DOHH2 (cell line): Measurements from ENCODE around the gene AATF.

Experiments
- H3F3A ChIP-seq: fragments of 200-600 bp; sonication (generic), shearing (Covaris generic); 2 replicates; pipeline ENCODE4 v1.6.0; 2016; ENCODE audit warnings: antibody characterized with exemption, mild to moderate bottlenecking; ENCODE audit not compliant: control insufficient read depth, insufficient read depth
- H3K27ac ChIP-seq: fragments of 200-600 bp; sonication (generic); 2 replicates; pipeline ENCODE4 v1.5.1; 2014; ENCODE audit warnings: low read depth, mild to moderate bottlenecking, low read length, moderate library complexity
- H3K27me3 ChIP-seq: fragments of 200-600 bp; sonication (generic); 2 replicates; pipeline ENCODE4 v1.6.1; 2014; ENCODE audit warnings: mild to moderate bottlenecking, low read length, mixed read lengths; ENCODE audit not compliant: control insufficient read depth
- H3K36me3 ChIP-seq: fragments of 200-600 bp; sonication (generic); 2 replicates; pipeline ENCODE4 v1.6.1; 2014; ENCODE audit warnings: mild to moderate bottlenecking, low read length, moderate library complexity, mixed read lengths; ENCODE audit not compliant: control insufficient read depth
- H3K4me1 ChIP-seq: fragments of 200-600 bp; sonication (generic); 2 replicates; pipeline ENCODE4 v1.6.1; 2014; ENCODE audit warnings: mild to moderate bottlenecking, low read length, mixed read lengths; ENCODE audit not compliant: control insufficient read depth
- H3K4me2 ChIP-seq: fragments of 200-600 bp; sonication (generic); 2 replicates; pipeline ENCODE4 v1.6.0; 2014; ENCODE audit warnings: mild to moderate bottlenecking, low read length, moderate library complexity
- H3K4me3 ChIP-seq: fragments of 200-600 bp; sonication (generic); 2 replicates; pipeline ENCODE4 v1.5.1; 2014; ENCODE audit warnings: mild to moderate bottlenecking, low read length, mixed read lengths
- H3K79me2 ChIP-seq: fragments of 200-600 bp; sonication (generic); 2 replicates; pipeline ENCODE4 v1.6.1; 2014; ENCODE audit warnings: mild to moderate bottlenecking, low read length, mixed read lengths; ENCODE audit not compliant: control insufficient read depth
- H3K9me2 ChIP-seq: fragments of 200-600 bp; sonication (generic); replicated peaks from 2 replicates; pipeline ENCODE4 v1.6.1; 2014; ENCODE audit warnings: mild to moderate bottlenecking, low read length, mixed read lengths; ENCODE audit not compliant: control insufficient read depth
- H3K9me3 ChIP-seq: fragments of 200-600 bp; sonication (generic); 2 replicates; pipeline ENCODE4 v1.6.1; 2014; ENCODE audit warnings: antibody characterized with exemption, low read length, mixed read lengths; ENCODE audit not compliant: control insufficient read depth, insufficient read depth
- H4K20me1 ChIP-seq: fragments of 200-600 bp; sonication (generic); 2 replicates; pipeline ENCODE4 v1.6.0; 2014; ENCODE audit warnings: low read depth, mild to moderate bottlenecking, antibody characterized with exemption, low read length, moderate library complexity; ENCODE audit not compliant: control insufficient read depth, insufficient read depth
- EZH2phosphoT487 ChIP-seq: fragments of 200-600 bp; sonication (generic); IDR thresholded peaks from 2 replicates; pipeline ENCODE4 v1.6.1; 2017; ENCODE audit warnings: borderline replicate concordance, mild to moderate bottlenecking, antibody characterized with exemption, low read length, moderate library complexity, mixed read lengths
- TF ChIP-seq, protein P1 (sequence below): fragments of 200-600 bp; sonication (generic); IDR thresholded peaks from one replicate; pipeline ENCODE4 v1.5.1; 2014; ENCODE audit warnings: antibody characterized with exemption, mild to moderate bottlenecking, low read depth, low read length; ENCODE audit not compliant: poor library complexity, severe bottlenecking

Gene AATF

DNA sequence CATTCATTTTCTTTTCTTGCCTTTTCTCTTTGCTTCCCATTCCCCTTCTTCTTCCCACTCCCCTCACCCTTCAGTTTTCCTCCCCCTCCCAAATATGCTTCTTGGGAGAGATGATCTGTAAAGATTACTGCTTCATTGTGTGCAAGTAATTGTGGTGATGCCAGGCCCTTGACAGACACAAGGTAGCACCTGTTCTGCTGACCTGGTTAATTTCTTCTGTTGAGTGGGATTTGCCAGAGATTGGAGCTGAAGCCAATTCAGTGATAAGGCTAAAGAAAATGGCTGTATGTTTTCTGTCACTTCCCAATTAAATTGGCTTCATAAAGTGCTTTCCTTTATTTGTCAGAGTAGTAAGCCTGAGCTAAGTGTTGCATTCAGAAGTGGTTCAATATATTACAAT, 44.5 kb downstream of the AATF start:
- no peak for TF ChIP-seq EZH2phosphoT487
- TF ChIP-seq, protein P1, sequence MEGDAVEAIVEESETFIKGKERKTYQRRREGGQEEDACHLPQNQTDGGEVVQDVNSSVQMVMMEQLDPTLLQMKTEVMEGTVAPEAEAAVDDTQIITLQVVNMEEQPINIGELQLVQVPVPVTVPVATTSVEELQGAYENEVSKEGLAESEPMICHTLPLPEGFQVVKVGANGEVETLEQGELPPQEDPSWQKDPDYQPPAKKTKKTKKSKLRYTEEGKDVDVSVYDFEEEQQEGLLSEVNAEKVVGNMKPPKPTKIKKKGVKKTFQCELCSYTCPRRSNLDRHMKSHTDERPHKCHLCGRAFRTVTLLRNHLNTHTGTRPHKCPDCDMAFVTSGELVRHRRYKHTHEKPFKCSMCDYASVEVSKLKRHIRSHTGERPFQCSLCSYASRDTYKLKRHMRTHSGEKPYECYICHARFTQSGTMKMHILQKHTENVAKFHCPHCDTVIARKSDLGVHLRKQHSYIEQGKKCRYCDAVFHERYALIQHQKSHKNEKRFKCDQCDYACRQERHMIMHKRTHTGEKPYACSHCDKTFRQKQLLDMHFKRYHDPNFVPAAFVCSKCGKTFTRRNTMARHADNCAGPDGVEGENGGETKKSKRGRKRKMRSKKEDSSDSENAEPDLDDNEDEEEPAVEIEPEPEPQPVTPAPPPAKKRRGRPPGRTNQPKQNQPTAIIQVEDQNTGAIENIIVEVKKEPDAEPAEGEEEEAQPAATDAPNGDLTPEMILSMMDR: no peak

GRCh38 chr17:36994438-36994837, 45.7 kb downstream of the AATF start:
- H4K20me1 ChIP-seq: no peaks in the 10 kb centered on the region
- H3K27me3 ChIP-seq: no peaks in the 10 kb centered on the region
- no peak overlapping the region for H3K4me3 ChIP-seq
- no peak overlapping the region for H3K27ac ChIP-seq
- TF ChIP-seq EZH2phosphoT487: no peak
- TF ChIP-seq, protein P1: no peak
- no peaks in the 10 kb centered on the region for H3K9me3 ChIP-seq
- H3K79me2 ChIP-seq: peaks cover 13% of the 10 kb centered on the region
- H3K4me2 ChIP-seq: no peak overlapping the region
- H3F3A ChIP-seq: peaks cover 3% of the 10 kb centered on the region; the same call in 1 of the 2 replicates
- H3K4me1 ChIP-seq: no peaks in the 10 kb centered on the region
- H3K9me2 ChIP-seq: no peaks in the 10 kb centered on the region
- peaks cover 91% of the 10 kb centered on the region for H3K36me3 ChIP-seq

More for the DNA sequence above, 44.5 kb downstream of the AATF start:
- peaks cover 92% of the 10 kb centered on the region for H3K36me3 ChIP-seq
- no peaks in the 10 kb centered on the region for H3K4me1 ChIP-seq
- peaks cover 13% of the 10 kb centered on the region for H3K79me2 ChIP-seq
- H3K27ac ChIP-seq: no peak overlapping the region
- no peaks in the 10 kb centered on the region for H3K9me2 ChIP-seq
- no peaks in the 10 kb centered on the region for H3K9me3 ChIP-seq
- H3K4me2 ChIP-seq: no peak overlapping the region
- peaks cover 3% of the 10 kb centered on the region; the same call in 1 of the 2 replicates for H3F3A ChIP-seq
- H3K27me3 ChIP-seq: no peaks in the 10 kb centered on the region
- no peak overlapping the region for H3K4me3 ChIP-seq
- no peaks in the 10 kb centered on the region for H4K20me1 ChIP-seq

DNA sequence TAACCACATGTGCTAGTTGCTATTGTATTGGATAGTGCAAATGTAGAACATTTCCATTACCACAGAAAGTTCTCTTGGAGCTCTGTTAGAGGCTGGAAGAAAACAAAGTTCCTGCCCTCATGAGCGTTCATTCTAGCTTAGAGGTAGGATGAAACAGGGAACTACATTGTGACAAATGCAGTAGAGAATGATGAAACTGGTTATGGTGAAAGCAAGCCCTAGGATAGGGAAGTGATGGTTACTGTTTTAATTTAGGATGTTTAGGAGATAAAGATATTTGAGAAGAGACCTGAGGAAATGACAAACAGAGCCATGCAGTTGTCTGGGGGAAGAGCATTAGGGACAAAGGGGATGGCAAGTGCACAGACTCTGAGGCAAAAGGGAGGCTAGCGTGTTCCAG, 50.7 kb downstream of the AATF start:
- 0 out of 2 replicates have a peak, but pooled peaks cover 6% of the 10 kb centered on the region for H3K9me3 ChIP-seq
- TF ChIP-seq, protein P1: no peak
- no peak for TF ChIP-seq EZH2phosphoT487
- no peak overlapping the region for H3K4me3 ChIP-seq
- H3F3A ChIP-seq: no peaks in the 10 kb centered on the region
- H3K4me1 ChIP-seq: no peaks in the 10 kb centered on the region
- no peaks in the 10 kb centered on the region for H3K9me2 ChIP-seq
- peaks cover 68% of the 10 kb centered on the region for H3K36me3 ChIP-seq
- peaks cover 6% of the 10 kb centered on the region for H3K79me2 ChIP-seq
- H3K27ac ChIP-seq: no peak overlapping the region
- H4K20me1 ChIP-seq: no peaks in the 10 kb centered on the region
- no peak overlapping the region for H3K4me2 ChIP-seq
- no peaks in the 10 kb centered on the region for H3K27me3 ChIP-seq
